Activated naive CD4-positive, alpha-beta T cell treated with Interleukin-2 at 50 U/mL for 16 hours (primary cell): ENCODE data around the gene MAN1C1.
"Not testable (repeated sequence)": the region's sequence is repeated elsewhere in the genome, so short reads cannot be mapped to it uniquely, and the experiment has no call there.

Experiments used
- DNase-seq: peaks from one replicate; pipeline ENCODE4 v3.0.0-alpha.2; 2020

The MAN1C1 gene

GRCh38 chr1:25636141-25636540 is 19.6 kb downstream of the MAN1C1 start:
- not testable (repeated sequence) for DNase-seq

GRCh38 chr1:25640646-25641328 is 24.2 kb downstream of the MAN1C1 start:
- DNase-seq, result no peak

GRCh38 chr1:25641329-25641725 is 24.7 kb downstream of the MAN1C1 start:
- DNase-seq, result no peak

GRCh38 chr1:25641931-25642573 is 25.5 kb downstream of the MAN1C1 start:
- DNase-seq, result peak; percentile 12

- DNase-seq, result peak; percentile 69
Observed at GRCh38 chr1:25642574-25643108, 26.1 kb downstream of the MAN1C1 start.

GRCh38 chr1:25643929-25644328 is 27.3 kb downstream of the MAN1C1 start:
- no peak for DNase-seq

GRCh38 chr1:25644962-25645361 is 28.4 kb downstream of the MAN1C1 start:
- no peak for DNase-seq

GRCh38 chr1:25645637-25646400 is 29.2 kb downstream of the MAN1C1 start:
- no peak for DNase-seq

GRCh38 chr1:25647106-25647505 is 30.5 kb downstream of the MAN1C1 start:
- DNase-seq, result no peak

- no peak for DNase-seq
Observed at GRCh38 chr1:25647863-25648262, 31.3 kb downstream of the MAN1C1 start.

- DNase-seq, result no peak
Observed at GRCh38 chr1:25648681-25649440, 32.3 kb downstream of the MAN1C1 start.

GRCh38 chr1:25649505-25650288 is 33.1 kb downstream of the MAN1C1 start:
- no peak for DNase-seq

- DNase-seq, result no peak
Observed at GRCh38 chr1:25650289-25650576, 33.6 kb downstream of the MAN1C1 start.

- DNase-seq, result no peak
Observed at GRCh38 chr1:25651036-25651640, 34.5 kb downstream of the MAN1C1 start.

GRCh38 chr1:25651824-25652741 is 35.5 kb downstream of the MAN1C1 start:
- DNase-seq, result no peak

GRCh38 chr1:25653558-25653957 is 37.0 kb downstream of the MAN1C1 start:
- no peak for DNase-seq

GRCh38 chr1:25654109-25654660 is 37.6 kb downstream of the MAN1C1 start:
- no peak for DNase-seq

GRCh38 chr1:25657121-25657882 is 40.7 kb downstream of the MAN1C1 start:
- no peak for DNase-seq
